ENCODE measurements around the gene PLEKHA3. TPM values are rescaled to one million over a fixed set of nuclear protein-coding genes. Genes with fewer than 3 reads are reported as not detected.

The PLEKHA3 gene
- total and polyA plus RNA-seq, 10 of the 15 experiments (the other 5 are each of a cell fraction or from before 2014, with no cell fraction given) = 1.4 to 21.1 (median 7.4) TPM

DNA sequence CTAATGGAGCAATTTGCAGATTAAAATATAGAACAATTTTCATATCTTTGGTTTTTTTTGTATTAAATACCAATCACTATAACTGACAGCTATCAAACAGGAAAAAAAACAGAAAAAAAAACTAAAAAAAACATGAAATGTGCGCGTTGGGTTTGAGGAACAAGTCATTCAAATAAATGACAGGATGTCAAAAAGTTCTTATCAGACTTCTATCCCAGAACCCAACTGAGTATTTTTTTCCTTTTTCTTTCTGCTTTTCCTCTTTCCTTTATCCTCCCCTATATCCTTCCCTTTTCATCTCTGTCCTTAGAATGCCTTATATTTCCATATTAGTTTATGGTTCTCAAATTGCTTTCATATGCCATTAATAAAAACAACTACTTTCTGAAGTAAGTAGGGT, 43.6 kb upstream of the PLEKHA3 start:
- DNase-seq (ENCODE audit: low read depth, low spot score) (no peak), ATAC-seq (no peak), FAIRE-seq (no peak)
- WGBS (ENCODE audit: insufficient coverage, insufficient replicate concordance, low lambda C conversion rate, missing lambda C conversion rate) = 97% methylated on average over 2 of the region's 2 CpGs
- RAD21 ChIA-PET (ENCODE audit: unreplicated experiment) = no interaction called here
- CTCF ChIA-PET = interaction anchor here (1.0 kb wide), 2 partner anchors 11 to 22 kb away, joined by 3 to 5 read pairs; no protein-coding TSS in a partner anchor
- Histone ChIP-seq H3K9ac (ENCODE audit: control insufficient read depth, insufficient read depth, low read length) (no peak overlapping the region), H3K27ac (ENCODE audit: control insufficient read depth, insufficient read depth) (no peak overlapping the region), H3K36me3 (ENCODE audit: control insufficient read depth in 2 of 2, insufficient read depth in 2 of 2, low read length in 1 of 2) (peaks cover 2 to 32% of the 10 kb centered on the region in 2 experiments; a peak in 3 of 4 replicates), H3K79me2 (ENCODE audit: control insufficient read depth, insufficient read depth, low read length) (no peaks in the 10 kb centered on the region), H3K4me1 (ENCODE audit: control insufficient read depth, insufficient read depth, low read length) (no peaks in the 10 kb centered on the region), H3K4me2 (ENCODE audit: control insufficient read depth, insufficient read depth) (no peak overlapping the region), H3K9me3 (replicated peaks; ENCODE audit: control insufficient read depth, insufficient read depth, low read length) (no peaks in the 10 kb centered on the region), H2AFZ (ENCODE audit: control insufficient read depth, low read depth, low read length) (no peak overlapping the region), H4K20me1 (ENCODE audit: control insufficient read depth, insufficient read depth) (no peaks in the 10 kb centered on the region), H3K27me3 (replicated peaks in 1 of 2; ENCODE audit: control insufficient read depth in 2 of 2, insufficient read depth in 2 of 2, low read length in 1 of 2) (no peaks in the 10 kb centered on the region), H3K4me3 (no peak overlapping the region)
- in situ Hi-C loops (cut with MboI) (no loop called here), intact Hi-C loops (cut with micrococcal nuclease; ENCODE audit: unreplicated experiment) (no loop called here)
- POLR2A ChIA-PET = no interaction called here
- BruUV-seq (replicated peaks) = no TSS peak
- SMC1A ChIA-PET (ENCODE audit: uncharacterized antibody, unreplicated experiment) = no interaction called here
- TF ChIP-seq CREB1 (IDR thresholded peaks at IDR 0.05; ENCODE audit: low read depth) (no peak), IRF5 (IDR thresholded peaks at IDR 0.05; ENCODE audit: borderline replicate concordance) (no peak), SMAD5 (IDR thresholded peaks at IDR 0.05; ENCODE audit: low read depth) (no peak), MYC (IDR thresholded peaks at IDR 0.05; ENCODE audit: insufficient read depth, insufficient read length, insufficient replicate concordance, low read length, severe bottlenecking) (no peak), ZNF274 (IDR thresholded peaks at IDR 0.05; ENCODE audit: insufficient read depth, insufficient read length) (no peak)

GRCh38 chr2:178441426-178441825, 38.8 kb upstream of the PLEKHA3 start:
- Histone ChIP-seq H3K4me2 (ENCODE audit: control insufficient read depth, insufficient read depth) (no peak overlapping the region), H4K20me1 (ENCODE audit: control insufficient read depth, insufficient read depth) (no peaks in the 10 kb centered on the region), H2AFZ (ENCODE audit: control insufficient read depth, low read depth, low read length) (no peak overlapping the region), H3K9ac (ENCODE audit: control insufficient read depth, insufficient read depth, low read length) (no peak overlapping the region), H3K36me3 (ENCODE audit: control insufficient read depth in 2 of 2, insufficient read depth in 2 of 2, low read length in 1 of 2) (peaks cover 3 to 41% of the 10 kb centered on the region in 2 experiments), H3K27ac (ENCODE audit: control insufficient read depth, insufficient read depth) (no peak overlapping the region), H3K79me2 (ENCODE audit: control insufficient read depth, insufficient read depth, low read length) (no peaks in the 10 kb centered on the region; the same call in 1 of the 2 replicates), H3K27me3 (replicated peaks in 1 of 2; ENCODE audit: control insufficient read depth in 2 of 2, insufficient read depth in 2 of 2, low read length in 1 of 2) (no peaks in the 10 kb centered on the region), H3K4me3 (no peak overlapping the region), H3K4me1 (ENCODE audit: control insufficient read depth, insufficient read depth, low read length) (no peaks in the 10 kb centered on the region), H3K9me3 (replicated peaks; ENCODE audit: control insufficient read depth, insufficient read depth, low read length) (no peaks in the 10 kb centered on the region)
- no peak for ATAC-seq
- intact Hi-C loops (cut with micrococcal nuclease; ENCODE audit: unreplicated experiment) = no loop called here
- RAD21 ChIA-PET (ENCODE audit: unreplicated experiment) = interaction anchor here (1.5 kb wide), 1 partner anchor 27 kb away, joined by 3 read pairs; no protein-coding TSS in a partner anchor
- WGBS (ENCODE audit: insufficient coverage, insufficient replicate concordance, low lambda C conversion rate, missing lambda C conversion rate) = 100% methylated on average over 2 of the region's 2 CpGs
- in situ Hi-C loops (cut with MboI) = no loop called here
- CTCF ChIA-PET = interaction anchor here (1.3 to 2.8 kb wide), 4 partner anchors 8 to 44 kb away, joined by 4 to 10 read pairs (median 6); no protein-coding TSS in a partner anchor
- POLR2A ChIA-PET = interaction anchor here (0.7 to 1.4 kb wide), 2 partner anchors 8 to 15 kb away, joined by 4 read pairs; no protein-coding TSS in a partner anchor
- DNase-seq (ENCODE audit: low read depth, low spot score) = no peak
- FAIRE-seq = no peak
- SMC1A ChIA-PET (ENCODE audit: uncharacterized antibody, unreplicated experiment) = interaction anchor here (1.1 to 2.3 kb wide), 3 partner anchors 11 to 37 kb away, joined by 3 to 6 read pairs (median 3); no protein-coding TSS in a partner anchor
- no TSS peak for BruUV-seq (replicated peaks)
- TF ChIP-seq TCF12 (IDR thresholded peaks at IDR 0.05; ENCODE audit: low read depth, low read length) (no peak), IKZF1 (conservative IDR thresholded peaks at IDR 0.05) (no peak), BMI1 (IDR thresholded peaks at IDR 0.05; ENCODE audit: borderline replicate concordance) (no peak), FOXK2 (IDR thresholded peaks at IDR 0.05) (no peak), CBX5 (IDR thresholded peaks at IDR 0.05; ENCODE audit: low read depth) (no peak), NR2F1 (conservative IDR thresholded peaks at IDR 0.05) (no peak), MTA2 (IDR thresholded peaks at IDR 0.05; ENCODE audit: low read depth) (no peak), GABPA (IDR thresholded peaks at IDR 0.05; ENCODE audit: low read depth) (no peak), ZZZ3 (IDR thresholded peaks at IDR 0.05; ENCODE audit: control insufficient read depth, insufficient read length, low read depth) (no peak), ASH2L (IDR thresholded peaks at IDR 0.05; ENCODE audit: borderline replicate concordance, low read depth) (no peak)

Data from GM12878 (cell line).